GM12875 (cell line): ENCODE data around the gene NBPF4.
"Not testable (repeated sequence)": the region's sequence is repeated elsewhere in the genome, so short reads cannot be mapped to it uniquely, and the experiment has no call there.

Experiments used
- H3K4me3 ChIP-seq: one replicate; pipeline ENCODE4 v1.5.1; 2011; ENCODE audit warnings: low read depth, low read length, control low read depth
- CTCF ChIP-seq: IDR thresholded peaks from 2 replicates; pipeline ENCODE4 v1.5.1; 2011; ENCODE audit warnings: low read depth, mild to moderate bottlenecking, control low read depth, inconsistent platforms, low read length, moderate library complexity, borderline replicate concordance; ENCODE audit not compliant: insufficient read depth

The NBPF4 gene

GRCh38 chr1:108214641-108215465, 29.0 kb downstream of the NBPF4 start:
- H3K4me3 ChIP-seq: not testable (repeated sequence)
- TF ChIP-seq CTCF: peak; percentile 16; the same call in 1 of the 2 replicates

- H3K4me3 ChIP-seq: no peak overlapping the region
- no peak for TF ChIP-seq CTCF
These were observed 32.9 kb downstream of the NBPF4 start for GRCh38 chr1:108211014-108211413.

GRCh38 chr1:108209456-108210108, 34.3 kb downstream of the NBPF4 start:
- TF ChIP-seq CTCF: no peak
- H3K4me3 ChIP-seq: no peak overlapping the region

GRCh38 chr1:108208724-108209446, 35.0 kb downstream of the NBPF4 start:
- no peak overlapping the region for H3K4me3 ChIP-seq
- no peak for TF ChIP-seq CTCF

- not testable (repeated sequence) for H3K4me3 ChIP-seq
These were observed 40.3 kb downstream of the NBPF4 start for GRCh38 chr1:108203582-108203981.

- H3K4me3 ChIP-seq: no peak overlapping the region
- TF ChIP-seq CTCF: no peak
These were observed 42.2 kb downstream of the NBPF4 start for GRCh38 chr1:108201687-108202086.

GRCh38 chr1:108200687-108201051, 43.2 kb downstream of the NBPF4 start:
- no peak overlapping the region for H3K4me3 ChIP-seq
- no peak for TF ChIP-seq CTCF
